HCT116 (cell line): ENCODE measurements around the gene ZDHHC22. TPM values are rescaled to one million over a fixed set of nuclear protein-coding genes. Genes with fewer than 3 reads are reported as not detected.

Source experiments
- ATAC-seq: fragments of 200-7000 bp; cut with Tn5 transposase; 2 replicates; pipeline ENCODE4 v1.9.1; 2020; ENCODE audit warnings: mild to moderate bottlenecking, moderate library complexity
- BruUV-seq: library from RNA; stranded (reverse); fragments of 400-500 nt; replicated peaks from 2 replicates; lab custom pipeline; 2021; lab: Mats Ljungman, UMichigan
- CTCF ChIA-PET: fragments of 300-600 bp; sonication (Branson Sonifier 250); formaldehyde crosslinking; loops from one replicate; lab custom pipeline; 2021; ENCODE audit warnings: antibody characterized with exemption; lab: Charles Lee
- POLR2A ChIA-PET: fragments of 300-600, 350-600 bp; sonication (Branson Sonifier 250); formaldehyde crosslinking; loops from one replicate; lab custom pipeline; 2021; ENCODE audit warnings: antibody characterized with exemption; lab: Charles Lee
- RAD21 ChIA-PET, 2 experiments: fragments of 300-600 bp; sonication (Branson Sonifier 250); formaldehyde crosslinking; loops; one replicate each; lab custom pipeline; 2023; ENCODE audit warnings: low total read pairs in 2 of 2; ENCODE audit not compliant: uncharacterized antibody in 2 of 2, unreplicated experiment in 2 of 2, low non-redundant PET in 1 of 2; lab: Charles Lee
- DNase-seq: peaks from one replicate; pipeline ENCODE4 v3.0.0-alpha.2; 2010; ENCODE audit warnings: low read depth, low spot score
- H2AFZ ChIP-seq: fragments of 200-600 bp; shearing (Covaris generic), sonication (generic); 2 replicates; pipeline ENCODE4 v1.6.1; 2017; ENCODE audit warnings: low read depth, mixed run types, mixed read lengths, antibody characterized with exemption, low read length; ENCODE audit not compliant: poor library complexity, severe bottlenecking
- H3K27ac ChIP-seq: 2 replicates; pipeline ENCODE4 v1.5.1; 2012; ENCODE audit warnings: low read depth, low read length
- H3K27me3 ChIP-seq: fragments of 200-600 bp; sonication (generic); 2 replicates; pipeline ENCODE4 v1.6.1; 2016; ENCODE audit warnings: mixed run types, low read length, mixed read lengths; ENCODE audit not compliant: insufficient read depth
- H3K36me3 ChIP-seq, 2 experiments: fragments of 200-500 bp in 1 of 2; fragments of 200-600 bp in 1 of 2; sonication (Bioruptor generic) in 1 of 2; sonication (generic) in 1 of 2; 2 replicates each; pipeline versions ENCODE4 v1.5.1 to v1.6.1; 2014 to 2016; ENCODE audit warnings: low read length in 2 of 2, inconsistent platforms in 1 of 2, mixed read lengths in 1 of 2, mixed run types in 1 of 2; ENCODE audit not compliant: insufficient read depth in 2 of 2, control insufficient read depth in 1 of 2
- H3K4me1 ChIP-seq, 2 experiments: fragments of 200-600 bp in 1 of 2; sonication (generic) in 1 of 2; 2 replicates each; pipeline versions ENCODE4 v1.5.1 to v1.6.1; 2012 to 2017; ENCODE audit warnings: low read length in 2 of 2, inconsistent platforms in 1 of 2, mild to moderate bottlenecking in 1 of 2, mixed read lengths in 1 of 2, mixed run types in 1 of 2, moderate library complexity in 1 of 2; ENCODE audit not compliant: insufficient read depth in 2 of 2, control insufficient read depth in 1 of 2
- H3K4me2 ChIP-seq: fragments of 200-600 bp; sonication (generic); 2 replicates; pipeline ENCODE4 v1.6.1; 2017; ENCODE audit warnings: mixed run types, low read length, mixed read lengths
- H3K4me3 ChIP-seq, 2 experiments: fragments of 200-600 bp in 1 of 2; sonication (generic) in 1 of 2; replicated peaks in 1 of 2; 2 replicates each; pipeline ENCODE4 v1.5.1; 2011 to 2016; ENCODE audit warnings: low read length in 2 of 2, control low read depth in 1 of 2, low read depth in 1 of 2, mild to moderate bottlenecking in 1 of 2, mixed read lengths in 1 of 2, mixed run types in 1 of 2
- H3K79me2 ChIP-seq: fragments of 200-600 bp; sonication (generic); 2 replicates; pipeline ENCODE4 v1.6.1; 2017; ENCODE audit warnings: mild to moderate bottlenecking, mixed run types, low read length, moderate library complexity, mixed read lengths; ENCODE audit not compliant: insufficient read depth
- H3K9ac ChIP-seq: fragments of 200-600 bp; sonication (generic); 2 replicates; pipeline ENCODE4 v1.6.1; 2016; ENCODE audit warnings: low read length, mixed read lengths
- H3K9me2 ChIP-seq: fragments of 200-600 bp; sonication (generic), shearing (Covaris generic); 2 replicates; pipeline ENCODE4 v1.6.1; 2017; ENCODE audit warnings: mixed run types, mild to moderate bottlenecking, moderate library complexity; ENCODE audit not compliant: insufficient read depth
- H3K9me3 ChIP-seq, 2 experiments: fragments of 200-500 bp in 1 of 2; fragments of 200-600 bp in 1 of 2; sonication (Bioruptor generic) in 1 of 2; sonication (generic) in 1 of 2; 2 replicates each; pipeline ENCODE4 v1.6.1; 2014 to 2017; ENCODE audit warnings: low read length in 2 of 2, mixed read lengths in 2 of 2, inconsistent platforms in 1 of 2, low read depth in 1 of 2, mild to moderate bottlenecking in 1 of 2, mixed run types in 1 of 2, moderate library complexity in 1 of 2; ENCODE audit not compliant: control insufficient read depth in 1 of 2, insufficient read depth in 1 of 2
- H4K20me1 ChIP-seq: fragments of 200-600 bp; sonication (generic), shearing (Covaris generic); 2 replicates; pipeline ENCODE4 v1.6.1; 2017; ENCODE audit warnings: mixed run types, mild to moderate bottlenecking, moderate library complexity; ENCODE audit not compliant: insufficient read depth
- CEBPB ChIP-seq: IDR thresholded peaks from 2 replicates; pipeline ENCODE4 v1.6.1; 2012; ENCODE audit warnings: low read depth
- EZH2phosphoT487 ChIP-seq: fragments of 200-600 bp; IDR thresholded peaks from 2 replicates; pipeline ENCODE4 v1.6.1; 2018; ENCODE audit warnings: antibody characterized with exemption, borderline replicate concordance
- POLR2A ChIP-seq: IDR thresholded peaks from 2 replicates; pipeline ENCODE4 v1.7.0; 2011; ENCODE audit warnings: borderline replicate concordance; ENCODE audit not compliant: insufficient read depth, insufficient read length; ENCODE audit errors: extremely low read depth
- RAD21 ChIP-seq: IDR thresholded peaks from 2 replicates; pipeline ENCODE4 v1.6.1; 2012; ENCODE audit warnings: low read depth, mild to moderate bottlenecking
- SIN3A ChIP-seq: IDR thresholded peaks from 2 replicates; pipeline ENCODE4 v1.6.1; 2012; ENCODE audit warnings: low read depth
- YY1 ChIP-seq: IDR thresholded peaks from 2 replicates; pipeline ENCODE4 v1.6.1; 2011; ENCODE audit warnings: low read length, low read depth, moderate library complexity, mild to moderate bottlenecking; ENCODE audit not compliant: insufficient replicate concordance; ENCODE audit errors: extremely low read depth
- ZFX ChIP-seq: fragments of 450-650 bp; IDR thresholded peaks from 2 replicates; pipeline ENCODE4 v1.6.1; 2017
- intact Hi-C: fragments of 100-400 bp; cut with micrococcal nuclease; formaldehyde crosslinking; loops from 2 replicates; pipeline ENCODE4 v1.10.0; 2022
- total RNA-seq: library from RNA; stranded (reverse); gene quantifications from one replicate; pipeline ENCODE4 v1.2.1, GENCODE V29; 2021; ENCODE audit not compliant: unreplicated experiment
- TF ChIP-seq, protein P1 (sequence below): IDR thresholded peaks from 2 replicates; pipeline ENCODE4 v1.6.1; 2012
- TF ChIP-seq, protein P2 (sequence below), 3 experiments: fragments of 200-600 bp in 1 of 3; sonication (generic) in 1 of 3; IDR thresholded peaks in 2 of 3; conservative IDR thresholded peaks in 1 of 3; 2 replicates each; pipeline ENCODE4 v1.5.1; 2012 to 2017; ENCODE audit warnings: low read depth in 2 of 3, low read length in 2 of 3, antibody characterized with exemption in 1 of 3, borderline replicate concordance in 1 of 3, control low read depth in 1 of 3, mild to moderate bottlenecking in 1 of 3, mixed read lengths in 1 of 3, mixed run types in 1 of 3, moderate library complexity in 1 of 3; ENCODE audit not compliant: insufficient read depth in 1 of 3

ZDHHC22 gene
- total RNA-seq, 1 experiment from 2014 or later, result 0.10 TPM

DNA sequence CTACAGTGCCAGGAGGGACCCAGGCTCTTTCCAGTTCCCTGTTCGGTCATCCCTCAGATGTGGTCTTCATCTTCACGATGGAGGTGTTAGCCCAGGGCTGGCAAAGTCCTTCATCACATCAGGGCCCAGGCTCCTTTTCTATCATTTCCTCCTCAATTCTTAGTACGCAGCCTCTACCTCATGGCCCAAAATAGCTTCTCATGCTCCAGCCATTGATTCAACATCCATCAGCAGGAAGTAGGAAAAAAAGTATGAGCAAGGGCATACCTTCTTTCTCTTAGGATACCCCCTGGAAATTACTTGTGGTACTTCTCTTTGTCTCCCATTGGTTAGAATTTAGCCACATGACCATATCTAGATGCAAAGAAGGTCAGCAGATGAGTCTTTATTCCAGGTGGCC, 12.2 kb upstream of the ZDHHC22 start (continued):
- TF ChIP-seq SIN3A (no peak), EZH2phosphoT487 (no peak), POLR2A (no peak), YY1 (no peak), ZFX (no peak), CEBPB (no peak)
- TF ChIP-seq, protein P1, sequence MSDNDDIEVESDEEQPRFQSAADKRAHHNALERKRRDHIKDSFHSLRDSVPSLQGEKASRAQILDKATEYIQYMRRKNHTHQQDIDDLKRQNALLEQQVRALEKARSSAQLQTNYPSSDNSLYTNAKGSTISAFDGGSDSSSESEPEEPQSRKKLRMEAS, result no peak

DNA sequence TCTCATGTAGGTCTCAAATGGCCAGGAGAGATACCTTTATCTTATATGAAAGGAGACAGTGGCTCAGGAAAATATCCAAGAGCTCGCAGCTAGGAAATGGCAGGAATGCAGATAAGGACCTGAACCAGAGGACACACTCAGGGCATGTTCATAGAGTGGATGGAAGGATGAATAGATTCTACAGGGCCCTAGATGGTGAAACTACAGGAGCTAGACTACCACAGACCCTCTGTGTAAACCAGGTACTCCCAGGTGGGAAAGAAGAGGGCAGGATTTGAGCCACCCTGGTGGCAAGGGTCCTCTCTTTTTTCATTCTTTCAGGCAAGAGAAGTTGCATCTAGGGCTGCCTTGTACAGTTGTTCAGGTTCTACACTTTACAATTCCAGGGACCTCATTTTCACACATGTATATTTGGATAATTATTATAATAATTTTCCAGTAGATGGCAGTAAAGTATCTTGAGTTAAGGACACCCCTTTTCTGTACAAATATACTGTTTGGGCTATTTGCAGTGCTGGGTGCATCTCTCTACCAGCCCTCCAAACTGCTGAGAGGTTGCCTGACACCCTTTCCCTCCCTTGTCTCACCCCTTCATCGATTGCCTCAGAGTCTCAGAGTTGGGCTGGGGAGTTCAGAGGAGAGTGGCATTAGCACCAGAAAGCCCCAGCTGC, 10.5 kb upstream of the ZDHHC22 start:
- peaks cover 0 to 14% of the 10 kb centered on the region in 2 experiments; a peak in 2 of 4 replicates for H3K4me1 ChIP-seq
- peak; percentile 76 for ATAC-seq
- H3K27me3 ChIP-seq, result no peaks in the 10 kb centered on the region; the same call in 1 of the 2 replicates
- H3K9ac ChIP-seq, result no peak overlapping the region
- H4K20me1 ChIP-seq, result no peaks in the 10 kb centered on the region
- no peaks in the 10 kb centered on the region for H3K36me3 ChIP-seq
- TF ChIP-seq RAD21, result peak; percentile 79
- TF ChIP-seq EZH2phosphoT487, result no peak
- TF ChIP-seq, protein P2, sequence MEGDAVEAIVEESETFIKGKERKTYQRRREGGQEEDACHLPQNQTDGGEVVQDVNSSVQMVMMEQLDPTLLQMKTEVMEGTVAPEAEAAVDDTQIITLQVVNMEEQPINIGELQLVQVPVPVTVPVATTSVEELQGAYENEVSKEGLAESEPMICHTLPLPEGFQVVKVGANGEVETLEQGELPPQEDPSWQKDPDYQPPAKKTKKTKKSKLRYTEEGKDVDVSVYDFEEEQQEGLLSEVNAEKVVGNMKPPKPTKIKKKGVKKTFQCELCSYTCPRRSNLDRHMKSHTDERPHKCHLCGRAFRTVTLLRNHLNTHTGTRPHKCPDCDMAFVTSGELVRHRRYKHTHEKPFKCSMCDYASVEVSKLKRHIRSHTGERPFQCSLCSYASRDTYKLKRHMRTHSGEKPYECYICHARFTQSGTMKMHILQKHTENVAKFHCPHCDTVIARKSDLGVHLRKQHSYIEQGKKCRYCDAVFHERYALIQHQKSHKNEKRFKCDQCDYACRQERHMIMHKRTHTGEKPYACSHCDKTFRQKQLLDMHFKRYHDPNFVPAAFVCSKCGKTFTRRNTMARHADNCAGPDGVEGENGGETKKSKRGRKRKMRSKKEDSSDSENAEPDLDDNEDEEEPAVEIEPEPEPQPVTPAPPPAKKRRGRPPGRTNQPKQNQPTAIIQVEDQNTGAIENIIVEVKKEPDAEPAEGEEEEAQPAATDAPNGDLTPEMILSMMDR (IDR thresholded peaks at IDR 0.05 in 2 of 3, conservative IDR thresholded peaks at IDR 0.05 in 1 of 3; ENCODE audit: borderline replicate concordance in 1 of 3, insufficient read depth in 1 of 3, low read depth in 2 of 3, low read length in 2 of 3), result peak; percentile 7 to 62 (median 42); a peak in 3 of 6 replicates
- ChIA-PET CTCF (interaction anchor here (0.6 to 5.8 kb wide), 38 partner anchors 8 to 761 kb away, joined by 3 to 112 read pairs (median 5); partner anchors contain the start of genes CIPC, GSTZ1, POMT2 and SAMD15), RAD21 (interaction anchor here (0.8 to 2.8 kb wide), 10 partner anchors 43 to 279 kb away, joined by 3 to 14 read pairs (median 8); no protein-coding TSS in a partner anchor), POLR2A (interaction anchor here (0.9 to 2.2 kb wide), 2 partner anchors 75 to 164 kb away, joined by 3 to 12 read pairs; no protein-coding TSS in a partner anchor)
- no peak overlapping the region for H3K4me2 ChIP-seq
- no TSS peak for BruUV-seq
- no peak overlapping the region for H3K27ac ChIP-seq
- DNase-seq, result peak; percentile 28
- peak overlapping the region; percentile 78 for H2AFZ ChIP-seq
- no peaks in the 10 kb centered on the region for H3K79me2 ChIP-seq
- intact Hi-C loops, result loop anchor here (1.0 to 2.0 kb wide), 6 partner anchors 61 to 399 kb away; partner anchors contain the start of gene AHSA1
- H3K9me2 ChIP-seq, result no peaks in the 10 kb centered on the region
- H3K9me3 ChIP-seq, result no peaks in the 10 kb centered on the region
- no peak overlapping the region for H3K4me3 ChIP-seq
